Hematopoietic multipotent progenitor cell treated with erythropoietin and hydrocortisone succinate and interleukin-3 and kit ligand, for 17 days (in vitro differentiated cells): Measurements from ENCODE around the gene IPMK.
"Not testable (repeated sequence)": the region's sequence is repeated elsewhere in the genome, so short reads cannot be mapped to it uniquely, and the experiment has no call there.

Experiments used
- DNase-seq: peaks from one replicate; pipeline ENCODE4 v3.0.0-alpha.2; 2015; ENCODE audit warnings: low spot score

The IPMK gene

DNA sequence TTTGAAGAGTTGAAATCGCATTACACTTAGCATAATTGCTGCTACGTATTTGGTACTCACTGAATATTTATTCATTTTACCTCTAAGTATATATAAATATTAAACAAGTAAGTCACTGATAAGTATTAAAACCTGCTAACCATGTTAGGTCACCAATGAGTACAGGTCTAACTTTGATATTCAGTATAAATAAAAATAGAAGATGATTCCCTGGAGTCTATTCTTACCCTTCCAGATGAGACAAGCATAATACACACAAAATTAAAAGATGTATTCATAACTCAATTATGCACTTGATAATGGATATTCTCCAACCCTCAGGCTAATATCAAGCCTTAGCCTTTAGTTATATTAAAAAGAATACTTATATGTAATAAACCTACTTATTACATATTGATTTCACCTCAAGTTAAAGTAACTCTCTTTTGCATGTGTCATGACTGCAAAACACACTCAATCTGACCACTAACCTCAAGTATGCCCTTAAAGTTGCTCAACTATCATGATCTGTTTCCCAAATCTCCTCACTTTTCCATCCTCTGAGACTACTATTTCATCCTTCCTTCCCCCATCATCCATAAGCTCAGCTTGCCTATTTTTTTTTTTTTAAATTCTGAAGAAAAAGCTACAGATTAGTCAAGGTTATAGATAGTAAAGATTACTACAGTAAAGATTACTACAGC is 46.8 kb downstream of the IPMK start:
- DNase-seq = no peak

- no peak for DNase-seq
These were observed 47.8 kb downstream of the IPMK start for GRCh38 chr10:58219875-58220274.

- no peak for DNase-seq
These were observed 50.1 kb downstream of the IPMK start for GRCh38 chr10:58217612-58218011.

- no peak for DNase-seq
These were observed 55.1 kb downstream of the IPMK start for GRCh38 chr10:58212622-58213021.

DNA sequence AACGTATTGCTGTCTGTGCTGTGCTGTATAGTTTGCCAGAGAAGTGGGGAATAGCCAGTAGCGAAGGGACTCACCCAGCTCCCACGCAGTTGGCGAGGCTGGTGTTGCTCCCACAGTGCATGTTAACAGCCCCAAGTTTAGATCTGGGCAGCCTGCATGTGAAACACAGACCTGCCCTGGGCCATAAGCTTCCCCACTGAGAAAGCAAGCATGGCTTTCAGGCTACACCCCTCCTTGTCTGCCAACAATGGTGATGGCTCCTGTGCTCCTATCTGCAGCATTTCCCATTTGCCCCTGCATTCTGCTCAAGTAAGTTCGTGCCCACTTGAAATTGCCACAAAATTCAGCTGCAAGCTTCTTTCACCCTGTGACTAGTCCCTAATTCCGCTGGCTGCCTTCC is 57.5 kb downstream of the IPMK start:
- no peak for DNase-seq

- no peak for DNase-seq
These were observed 58.0 kb downstream of the IPMK start for GRCh38 chr10:58209669-58210068.

GRCh38 chr10:58206251-58206650 is 61.4 kb downstream of the IPMK start:
- no peak for DNase-seq

DNA sequence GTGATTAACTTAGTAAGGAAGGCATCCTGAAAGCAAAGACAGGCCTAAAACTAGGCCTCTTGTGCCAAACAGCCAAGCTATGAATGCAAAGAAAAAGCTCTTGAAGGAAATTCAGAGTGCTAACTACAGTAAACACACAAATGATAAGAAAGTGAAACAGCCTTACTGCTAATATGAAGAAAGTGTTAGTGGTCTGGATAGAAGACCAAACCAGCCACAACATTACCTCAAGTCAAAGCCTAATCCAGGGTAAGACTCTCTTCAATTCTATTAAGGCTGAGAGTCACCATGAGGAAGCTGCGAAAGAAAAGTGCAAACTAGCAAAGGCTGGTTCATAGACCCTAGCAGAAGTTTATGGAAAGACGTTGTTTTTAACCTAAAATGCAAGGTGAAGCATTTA is 66.0 kb downstream of the IPMK start:
- no peak for DNase-seq

DNA sequence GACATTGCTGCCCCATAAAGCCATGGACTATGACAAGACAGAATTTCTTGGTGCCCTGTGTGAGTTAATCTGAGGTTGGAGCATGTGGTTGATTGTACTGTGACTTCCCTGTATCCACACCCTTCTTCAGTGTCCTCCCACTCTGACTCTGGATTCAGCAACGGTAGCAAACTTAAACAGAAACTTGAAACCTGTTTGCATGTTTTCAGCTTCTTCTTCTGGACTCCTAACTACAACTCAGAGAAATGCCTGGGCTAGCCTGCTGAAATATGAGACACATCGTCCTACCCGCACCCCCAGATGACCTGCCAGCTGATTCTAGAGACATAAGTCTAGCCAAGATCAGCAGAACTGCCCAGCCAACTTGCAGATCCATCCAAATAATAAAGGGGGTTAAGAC is 78.4 kb downstream of the IPMK start:
- DNase-seq = no peak

DNA sequence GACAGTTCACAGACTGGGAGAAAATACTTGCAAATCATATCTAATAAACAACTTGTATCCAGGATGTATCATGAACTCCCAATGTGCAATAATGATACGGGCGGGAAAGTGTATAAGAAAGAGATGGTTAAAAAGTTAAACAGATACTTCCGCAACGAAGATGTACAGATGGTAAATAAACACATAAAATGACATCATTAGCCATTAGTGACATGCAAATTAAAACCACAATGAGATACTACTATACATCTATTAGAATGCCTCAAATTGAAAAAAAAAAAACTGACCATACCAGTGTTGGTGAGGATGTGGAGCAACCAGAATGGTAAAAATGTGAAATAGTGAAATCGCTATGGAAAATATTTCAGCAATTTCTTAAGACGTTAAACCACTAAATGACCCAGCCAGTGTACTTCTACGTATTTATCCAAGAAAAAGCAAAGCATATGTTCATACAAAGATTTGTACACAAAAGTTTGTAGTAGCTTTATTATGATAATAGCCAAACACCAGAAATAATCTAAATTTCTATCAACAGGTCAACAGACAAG is 83.5 kb downstream of the IPMK start:
- DNase-seq = no peak

DNA sequence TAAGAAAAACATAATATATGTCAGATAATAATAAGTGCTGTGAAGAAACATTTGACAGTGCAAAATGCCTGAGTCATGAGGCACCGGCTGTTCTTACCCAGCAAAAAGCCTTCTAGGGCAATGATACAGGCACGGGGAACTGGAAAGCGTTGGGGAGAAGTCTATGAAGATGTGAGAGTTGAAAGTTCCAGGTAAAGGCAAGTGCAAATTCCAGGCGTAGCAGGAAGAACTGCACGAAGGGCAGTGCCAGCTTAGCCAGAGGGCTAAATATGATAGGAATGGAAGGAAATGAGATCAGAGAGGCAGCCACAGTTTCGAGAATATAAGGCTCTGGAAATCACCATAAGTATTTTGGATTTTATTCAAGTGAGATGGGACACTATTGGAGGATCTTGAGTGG is 87.0 kb downstream of the IPMK start:
- DNase-seq = no peak

GRCh38 chr10:58179238-58179637 is 88.5 kb downstream of the IPMK start:
- no peak for DNase-seq

DNA sequence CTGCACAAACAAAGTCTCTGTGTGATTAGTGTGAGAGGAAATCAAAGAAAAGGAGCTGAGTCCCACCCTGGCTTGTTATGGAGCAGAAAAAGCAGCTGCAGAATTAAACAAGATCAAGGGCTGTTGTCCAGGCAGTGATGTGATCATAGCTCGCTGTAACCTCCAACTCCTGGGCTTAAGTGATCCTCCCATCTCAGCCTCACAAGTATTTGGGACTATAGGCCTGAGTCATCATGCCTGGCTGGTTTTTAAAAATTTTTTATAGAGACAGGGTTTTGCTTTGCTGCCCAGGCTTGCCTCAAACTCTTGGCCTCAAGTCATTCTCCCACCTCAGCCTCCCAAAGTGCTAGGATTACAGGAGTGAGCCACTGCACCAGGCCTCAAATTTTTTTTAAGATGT is 88.9 kb downstream of the IPMK start:
- no peak for DNase-seq

- DNase-seq = peak; percentile 12
These were observed 90.2 kb downstream of the IPMK start for GRCh38 chr10:58177362-58177947.

DNA sequence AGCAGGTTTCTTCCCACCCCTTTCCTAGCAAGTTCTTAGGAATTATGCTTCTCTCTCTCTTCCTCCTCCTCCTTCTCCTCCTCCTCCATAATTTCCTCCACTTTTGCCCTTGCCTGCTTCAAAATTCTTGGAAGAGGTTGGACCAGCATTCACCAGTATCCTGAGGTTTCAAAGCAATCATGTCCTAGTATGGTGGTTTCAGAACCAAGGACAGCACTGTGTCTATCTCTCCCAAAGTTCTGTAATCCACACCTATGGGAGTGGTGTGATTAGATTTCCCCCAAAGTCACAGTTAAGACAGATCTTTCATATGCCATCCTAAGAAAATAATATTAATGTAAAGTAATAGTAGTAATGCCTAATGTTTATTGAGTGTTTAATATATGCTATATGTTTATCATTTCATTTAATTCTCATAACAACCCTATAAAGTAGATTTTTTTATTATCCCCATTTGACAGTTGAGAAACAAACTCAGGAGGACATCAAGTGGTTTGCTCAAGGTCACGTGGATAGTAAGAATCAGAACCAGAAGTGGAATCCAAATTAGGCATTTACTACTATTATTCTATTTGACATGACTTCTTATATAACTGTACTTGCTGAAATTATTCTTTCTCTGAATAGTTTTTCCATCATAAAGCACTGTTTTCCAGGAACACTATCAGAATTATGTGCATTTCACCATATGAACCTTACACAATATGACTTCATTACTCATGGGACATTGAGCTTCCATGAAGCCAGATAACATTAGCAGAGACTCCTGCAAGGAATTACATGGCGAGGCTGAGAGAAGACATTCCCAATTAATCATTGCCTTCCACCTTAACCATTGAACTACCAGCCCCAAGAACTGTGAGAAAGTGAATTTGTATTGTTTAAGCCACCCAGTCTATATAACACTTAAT is 91.4 kb downstream of the IPMK start:
- DNase-seq = no peak

DNA sequence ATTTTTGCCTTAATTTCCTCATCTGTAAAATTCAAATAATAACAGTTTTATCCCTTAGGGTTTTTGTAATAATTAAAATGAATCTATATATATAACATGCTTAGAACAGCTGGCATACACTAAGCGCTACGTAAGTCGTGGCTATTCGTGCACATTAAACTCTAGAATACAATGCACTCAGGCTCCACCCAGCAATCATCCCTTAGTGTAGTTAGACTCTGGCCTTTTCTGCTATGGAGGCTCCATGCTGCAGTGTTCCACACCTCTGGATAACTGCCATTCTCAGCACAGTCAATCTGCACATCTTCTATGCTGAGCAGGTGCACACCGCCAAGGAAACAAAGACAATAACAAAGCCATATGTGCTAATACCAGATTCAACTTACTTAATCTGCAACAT is 92.9 kb downstream of the IPMK start:
- DNase-seq = no peak

- DNase-seq = no peak
These were observed 94.3 kb downstream of the IPMK start for GRCh38 chr10:58173391-58173790.

DNA sequence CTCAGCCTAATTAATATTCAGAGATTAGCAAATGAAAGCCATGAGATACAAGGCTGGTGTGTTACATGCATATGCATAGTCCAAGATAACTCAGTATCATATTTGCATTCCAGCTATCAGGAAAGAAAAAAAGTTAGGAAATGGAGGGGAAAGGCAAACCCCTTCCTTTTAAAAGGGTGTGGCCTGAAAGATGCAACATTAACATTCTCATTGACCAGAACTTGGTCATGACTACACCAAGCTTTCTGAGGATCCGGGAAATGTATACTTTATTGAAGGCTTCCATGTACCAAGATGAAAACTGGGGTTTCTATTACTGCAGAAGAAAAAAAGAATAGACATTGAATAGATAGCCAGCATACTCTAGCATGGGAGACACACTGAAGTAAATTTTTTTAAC is 96.5 kb downstream of the IPMK start:
- no peak for DNase-seq

- DNase-seq = no peak
These were observed 103.2 kb downstream of the IPMK start for GRCh38 chr10:58164517-58164916.

DNA sequence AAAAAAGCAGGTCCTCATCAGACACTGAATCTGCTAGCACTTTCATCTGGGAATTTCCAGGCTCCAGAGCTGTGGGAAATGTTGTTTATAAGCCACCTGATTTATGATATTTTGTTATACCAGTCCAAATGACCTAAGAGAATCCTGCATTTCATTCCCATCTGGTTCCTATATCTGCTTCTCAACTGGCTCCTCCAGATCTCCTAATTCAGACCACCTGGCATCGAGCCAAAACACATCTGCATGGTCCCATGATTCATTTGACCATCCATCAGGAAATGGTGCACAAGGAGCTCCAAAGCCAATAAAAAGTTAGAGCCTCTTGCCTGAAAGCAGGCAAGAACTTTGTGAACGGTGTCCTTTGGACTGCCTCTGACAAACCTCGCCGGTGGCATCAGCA is 108.9 kb downstream of the IPMK start:
- DNase-seq = no peak

DNA sequence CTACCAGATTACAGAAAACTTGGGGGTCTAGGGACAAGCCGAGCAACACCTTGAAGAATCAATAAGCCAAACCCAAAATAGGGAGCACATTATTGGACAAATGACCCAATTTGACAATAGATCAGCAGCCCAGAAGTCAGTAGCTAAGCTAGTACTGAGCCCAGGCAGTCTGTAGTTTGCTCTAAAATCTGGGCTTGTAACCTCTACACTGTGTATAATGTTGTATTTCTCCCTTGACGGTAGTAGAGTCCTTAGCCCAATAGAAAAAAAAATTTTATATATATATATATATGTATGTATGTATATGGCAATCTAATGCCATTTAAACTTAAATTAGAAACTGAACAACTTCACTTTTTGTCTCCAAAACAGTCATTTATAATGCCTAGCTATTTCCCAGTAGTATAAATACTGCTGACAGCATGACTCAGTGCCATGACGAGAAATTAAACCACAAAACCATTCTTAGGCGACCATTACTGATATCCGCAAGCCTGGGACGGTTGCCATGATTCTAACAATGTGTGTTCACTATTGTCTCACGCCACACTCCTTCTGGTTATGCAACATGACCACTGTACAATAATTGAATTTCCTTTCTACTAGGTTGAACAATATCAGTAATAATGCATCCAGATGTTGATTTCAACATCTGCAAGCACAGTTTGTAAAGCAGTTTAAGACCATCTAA is 110.5 kb downstream of the IPMK start:
- DNase-seq = no peak

DNA sequence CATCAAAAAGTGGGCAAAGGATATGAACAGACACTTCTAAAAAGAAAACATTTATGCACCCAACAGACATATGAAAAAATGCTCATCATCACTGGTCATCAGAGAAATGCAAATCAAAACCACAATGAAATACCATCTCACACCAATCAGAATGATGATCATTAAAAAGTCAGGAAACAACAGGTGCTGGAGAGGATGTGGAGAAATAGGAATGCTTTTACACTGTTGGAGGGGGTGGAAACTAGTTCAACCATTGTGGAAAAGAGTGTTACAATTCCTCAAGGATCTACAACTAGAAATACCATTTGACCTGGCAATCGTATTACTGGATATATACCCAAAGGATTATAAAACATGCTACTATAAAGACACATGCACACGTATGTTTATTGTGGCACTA is 111.8 kb downstream of the IPMK start:
- not testable (repeated sequence) for DNase-seq
